LNCaP clone FGC (cell line): ENCODE results near the gene BMPR1B.

Experiments
- DNase-seq: peaks from one replicate; pipeline ENCODE4 v3.0.0-alpha.2; 2011; ENCODE audit warnings: low read depth
- H3K4me3 ChIP-seq: 2 replicates; pipeline ENCODE4 v1.5.1; 2011; ENCODE audit warnings: mild to moderate bottlenecking, low read depth, low read length, control low read depth
- TF ChIP-seq, protein P1 (sequence below): IDR thresholded peaks from 2 replicates; pipeline ENCODE4 v1.5.1; 2012; ENCODE audit warnings: mild to moderate bottlenecking; ENCODE audit not compliant: control insufficient read depth, insufficient read depth; ENCODE audit errors: extremely low read depth

The BMPR1B gene

DNA sequence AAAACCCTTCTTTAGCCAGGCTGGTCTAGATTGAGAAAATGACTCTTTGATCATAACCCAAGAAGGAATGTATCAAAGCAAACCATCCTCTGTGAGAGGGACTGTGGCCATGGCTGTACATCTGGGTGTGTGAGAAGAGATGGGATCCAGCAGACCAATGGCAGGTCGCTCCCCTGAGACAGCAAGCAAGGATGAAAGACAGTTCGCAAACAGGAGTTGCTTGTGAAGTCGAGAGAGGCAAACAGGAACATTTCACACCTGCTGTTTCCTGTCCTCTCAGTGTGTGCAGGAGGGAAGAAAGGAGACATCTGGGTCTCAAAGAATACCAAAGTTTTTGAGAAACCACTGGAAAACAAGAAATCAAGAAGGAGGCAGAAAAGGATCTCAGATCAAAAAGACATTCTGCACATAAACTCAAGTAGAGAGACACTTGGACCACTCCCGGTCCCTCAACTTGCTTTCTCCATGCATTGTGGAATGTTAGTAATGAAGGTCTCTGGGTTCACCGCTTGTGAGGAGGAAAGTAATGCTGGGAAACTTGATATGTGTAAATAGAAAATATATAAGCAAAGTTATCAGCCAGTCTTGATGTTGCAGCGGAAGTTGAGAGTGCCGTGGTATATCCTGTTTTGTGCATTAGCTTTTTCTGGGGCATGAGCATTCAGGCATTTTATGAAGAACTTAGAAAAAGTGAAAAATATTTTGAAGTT is 327.5 kb downstream of the BMPR1B start:
- H3K4me3 ChIP-seq, result no peak overlapping the region
- TF ChIP-seq, protein P1, sequence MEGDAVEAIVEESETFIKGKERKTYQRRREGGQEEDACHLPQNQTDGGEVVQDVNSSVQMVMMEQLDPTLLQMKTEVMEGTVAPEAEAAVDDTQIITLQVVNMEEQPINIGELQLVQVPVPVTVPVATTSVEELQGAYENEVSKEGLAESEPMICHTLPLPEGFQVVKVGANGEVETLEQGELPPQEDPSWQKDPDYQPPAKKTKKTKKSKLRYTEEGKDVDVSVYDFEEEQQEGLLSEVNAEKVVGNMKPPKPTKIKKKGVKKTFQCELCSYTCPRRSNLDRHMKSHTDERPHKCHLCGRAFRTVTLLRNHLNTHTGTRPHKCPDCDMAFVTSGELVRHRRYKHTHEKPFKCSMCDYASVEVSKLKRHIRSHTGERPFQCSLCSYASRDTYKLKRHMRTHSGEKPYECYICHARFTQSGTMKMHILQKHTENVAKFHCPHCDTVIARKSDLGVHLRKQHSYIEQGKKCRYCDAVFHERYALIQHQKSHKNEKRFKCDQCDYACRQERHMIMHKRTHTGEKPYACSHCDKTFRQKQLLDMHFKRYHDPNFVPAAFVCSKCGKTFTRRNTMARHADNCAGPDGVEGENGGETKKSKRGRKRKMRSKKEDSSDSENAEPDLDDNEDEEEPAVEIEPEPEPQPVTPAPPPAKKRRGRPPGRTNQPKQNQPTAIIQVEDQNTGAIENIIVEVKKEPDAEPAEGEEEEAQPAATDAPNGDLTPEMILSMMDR, result no peak
- no peak for DNase-seq

DNA sequence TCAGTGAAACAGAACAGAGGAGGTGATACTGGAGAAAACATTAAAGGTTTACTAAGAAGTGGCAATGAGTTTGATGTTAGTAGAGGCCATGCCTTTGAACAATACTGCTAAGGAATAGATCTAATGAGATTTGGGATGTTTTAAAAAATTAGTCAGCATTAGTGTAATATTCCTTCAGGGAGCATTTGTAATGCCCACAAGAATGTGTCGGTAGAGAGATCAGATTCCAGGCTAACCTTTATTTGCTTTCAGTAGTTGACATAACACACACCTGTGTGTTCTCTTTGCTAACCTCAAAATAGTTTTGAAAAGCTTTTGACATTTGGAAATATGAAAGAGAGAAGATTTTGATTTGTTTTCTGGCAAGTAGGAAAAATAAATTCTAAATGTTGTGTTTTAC is 328.8 kb downstream of the BMPR1B start:
- no peak for DNase-seq
- TF ChIP-seq, protein P1, result no peak
- no peak overlapping the region for H3K4me3 ChIP-seq

DNA sequence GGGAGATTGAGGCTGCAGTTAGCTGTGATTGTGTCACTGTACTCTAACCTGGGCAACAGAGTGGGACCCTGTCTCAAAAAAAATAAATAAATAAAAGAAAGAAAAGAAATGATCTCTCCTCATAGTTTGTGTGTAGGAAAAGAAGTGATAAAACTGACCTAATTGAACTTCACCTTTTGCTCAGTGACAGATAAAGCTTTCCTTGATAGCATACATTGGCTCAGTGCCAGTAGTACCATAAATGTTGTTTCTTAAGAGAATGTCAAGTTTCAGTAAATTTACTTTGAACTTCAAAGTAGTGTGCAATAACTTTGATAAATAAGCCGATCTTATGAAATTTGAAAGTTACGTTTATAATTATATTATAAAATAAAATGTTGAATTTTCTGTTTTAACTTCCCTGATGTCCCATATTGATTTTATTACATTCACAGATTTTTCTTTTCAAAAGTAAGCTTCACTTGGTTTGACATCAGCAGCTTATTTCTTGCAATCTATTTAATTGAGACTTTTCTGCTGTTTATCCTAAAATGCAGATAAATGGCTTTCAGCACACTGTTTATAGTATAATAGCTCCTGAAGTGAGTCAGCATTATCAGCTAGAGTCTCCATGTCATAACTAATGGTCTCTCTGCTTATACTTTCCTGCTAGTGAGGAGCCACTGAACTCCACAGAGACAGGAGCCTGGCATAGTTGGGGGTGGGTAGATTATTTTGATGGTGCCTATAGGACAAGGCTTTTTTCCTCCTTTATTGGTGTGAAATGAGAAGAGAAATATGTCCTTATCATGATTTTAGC is 330.1 kb downstream of the BMPR1B start:
- DNase-seq, result no peak
- TF ChIP-seq, protein P1, result no peak
- no peak overlapping the region for H3K4me3 ChIP-seq

DNA sequence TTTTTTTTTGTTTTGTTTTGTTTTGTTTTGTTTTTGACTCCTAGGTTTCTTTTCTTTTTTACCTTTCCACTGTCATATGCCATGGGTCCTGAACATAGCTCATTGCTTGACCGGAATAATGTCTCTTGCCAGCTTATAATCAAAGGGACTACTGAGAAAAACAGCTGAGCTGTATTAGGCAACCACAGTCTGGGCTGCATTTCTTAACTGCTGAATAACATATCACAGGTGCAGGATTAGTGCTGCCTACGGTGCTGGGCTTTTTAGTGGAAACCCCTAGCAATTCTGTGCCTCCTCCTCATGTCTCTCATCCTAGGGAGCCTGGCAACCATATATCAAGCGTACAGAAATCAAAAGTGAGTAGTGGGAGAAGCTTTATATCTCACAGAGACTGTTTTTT is 333.5 kb downstream of the BMPR1B start:
- no peak overlapping the region for H3K4me3 ChIP-seq

DNA sequence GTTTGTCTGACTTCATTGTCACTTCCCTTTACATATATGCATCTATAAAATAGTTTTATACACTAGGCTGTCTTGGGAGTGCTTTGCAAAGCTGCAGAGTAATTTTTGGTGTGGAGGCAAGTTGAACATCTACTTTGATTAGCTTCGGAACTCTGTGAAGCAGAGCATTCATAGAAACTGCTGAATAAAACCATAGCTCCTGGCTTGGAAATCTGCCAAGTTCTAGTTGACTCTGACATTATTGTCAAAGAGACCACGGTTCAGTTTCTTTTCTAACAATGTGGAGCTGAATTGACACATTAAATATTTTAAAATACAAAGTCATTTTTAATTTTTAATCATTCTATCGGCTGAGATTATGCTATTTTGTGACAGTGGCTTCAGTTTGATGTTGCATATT is 335.0 kb downstream of the BMPR1B start:
- no peak for DNase-seq
- TF ChIP-seq, protein P1, result no peak
- no peak overlapping the region for H3K4me3 ChIP-seq

More for the DNA sequence above, 333.5 kb downstream of the BMPR1B start:
- TF ChIP-seq, protein P1, result no peak
- DNase-seq, result no peak

DNA sequence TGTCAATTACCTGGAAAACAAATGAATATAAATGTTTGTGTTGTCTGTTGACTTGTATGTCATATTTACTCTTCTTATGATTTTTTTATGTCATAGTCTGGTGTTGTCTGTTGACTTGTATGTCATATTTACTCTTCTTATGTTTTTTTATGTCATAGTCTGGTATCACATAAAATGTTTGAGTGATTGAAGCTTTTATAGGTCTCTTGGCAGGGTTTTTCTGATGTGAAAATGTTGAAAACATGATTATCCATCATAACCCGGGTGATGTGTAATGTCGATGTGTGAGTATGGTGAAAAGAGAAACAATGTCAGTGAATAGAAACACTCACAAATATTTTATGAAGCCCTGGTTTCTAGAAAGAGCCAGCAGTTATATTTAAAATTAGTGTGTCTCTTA is 335.7 kb downstream of the BMPR1B start:
- TF ChIP-seq, protein P1, result no peak
- DNase-seq, result no peak
- no peak overlapping the region for H3K4me3 ChIP-seq
